GM03348 (cell line): Measurements from ENCODE around the gene CYP19A1.

ENCODE experiments used
- DNase-seq: peaks from one replicate; pipeline ENCODE4 v3.0.0; 2012; ENCODE audit warnings: low spot score

Gene CYP19A1

DNA sequence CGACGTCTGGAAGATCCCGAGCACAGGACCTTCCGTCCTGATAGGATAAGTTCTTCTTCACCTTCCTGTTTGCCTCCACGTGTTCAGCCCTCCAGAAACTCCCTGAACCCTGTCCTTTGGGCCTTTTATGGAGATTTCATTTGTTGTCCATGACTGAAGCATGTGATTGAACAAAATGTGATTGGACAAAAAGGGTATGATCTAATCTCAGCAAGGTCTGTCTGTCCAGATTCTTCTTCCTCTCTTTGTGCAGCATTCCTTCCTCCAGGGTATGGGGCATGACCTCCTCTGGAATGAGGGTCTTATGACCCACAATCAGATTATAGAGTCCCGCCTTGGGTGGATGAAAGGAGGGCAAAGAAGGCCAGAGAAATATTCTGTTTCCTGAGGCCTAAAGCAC, at the start of gene CYP19A1:
Gene CYP19A1 (minus strand): TSS at position 101 of the 400 bp plus-strand sequence. CDS start 95,684 bp downstream, outside the sequence.
- DNase-seq: no peak

DNA sequence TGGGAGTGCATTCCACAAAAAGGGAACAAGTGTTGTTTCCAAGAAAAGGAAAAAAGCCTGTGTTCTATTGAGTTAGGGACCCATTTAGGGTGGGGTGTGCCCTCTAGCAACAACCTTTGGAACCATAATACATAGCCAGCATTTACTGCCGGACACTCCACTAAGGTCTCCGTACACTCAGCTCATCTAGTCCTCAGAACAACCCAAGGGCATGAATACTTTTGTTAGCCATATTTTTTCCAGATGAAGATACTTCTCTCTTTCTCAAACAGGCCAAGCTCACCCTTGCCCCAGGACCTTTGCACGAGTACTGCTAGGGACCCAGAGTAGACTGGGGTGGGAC, 49.3 kb upstream of the CYP19A1 start:
- no peak for DNase-seq

DNA sequence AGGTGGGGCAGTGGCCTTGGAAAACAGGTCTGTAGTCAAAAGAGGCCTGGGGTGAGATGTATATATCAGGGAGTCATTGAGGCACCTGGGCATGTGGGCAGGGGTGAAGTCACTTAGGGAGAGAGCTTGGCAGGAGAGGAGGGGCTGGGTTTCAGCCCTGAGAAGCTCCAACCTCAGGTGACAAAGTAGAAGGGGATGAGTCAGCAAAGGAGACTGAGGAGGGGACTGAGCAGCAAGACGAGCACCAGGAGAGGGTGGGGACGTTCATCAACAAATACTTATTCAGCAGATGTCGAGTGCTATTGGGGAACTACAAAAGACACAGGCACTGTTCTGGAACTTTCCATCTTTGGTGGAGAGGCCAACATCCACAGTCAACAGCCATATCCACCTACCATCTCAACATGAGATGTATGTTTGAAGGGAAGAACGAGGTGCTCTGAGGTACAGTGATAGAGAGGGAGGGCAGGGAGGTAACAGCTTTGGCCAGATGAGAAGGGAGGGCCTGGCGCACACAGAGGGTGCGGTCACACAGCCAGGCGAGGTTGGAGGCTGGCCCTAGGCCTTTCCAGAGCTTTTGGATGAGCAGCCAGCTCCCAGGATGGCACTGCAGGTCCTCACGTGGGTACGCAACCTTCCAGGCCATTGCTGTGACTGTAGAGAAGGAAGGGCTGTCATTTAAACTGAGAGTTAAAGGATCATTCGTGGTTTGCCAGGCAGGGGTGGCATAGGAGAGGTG, 48.7 kb upstream of the CYP19A1 start:
- DNase-seq: no peak

DNA sequence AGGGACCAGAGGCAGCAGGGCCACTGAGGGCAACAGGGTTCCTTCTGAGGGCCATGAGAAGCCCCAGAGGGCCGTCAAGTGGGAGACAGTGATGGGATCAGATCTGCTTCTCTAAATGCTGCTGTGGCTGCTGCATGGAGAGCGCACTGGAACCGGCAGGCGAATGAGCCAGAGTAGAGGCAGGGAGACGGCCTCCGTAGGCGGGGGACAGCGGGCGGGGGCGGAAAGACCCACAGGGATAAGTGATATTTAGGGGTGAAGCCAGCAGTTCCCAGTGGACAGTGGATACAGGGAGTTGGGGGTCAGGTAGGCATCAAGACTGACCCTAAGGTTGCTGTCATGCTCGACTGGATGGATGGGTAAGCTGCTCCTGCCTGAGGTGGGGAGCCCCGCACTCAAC, 48.1 kb upstream of the CYP19A1 start:
- no peak for DNase-seq

DNA sequence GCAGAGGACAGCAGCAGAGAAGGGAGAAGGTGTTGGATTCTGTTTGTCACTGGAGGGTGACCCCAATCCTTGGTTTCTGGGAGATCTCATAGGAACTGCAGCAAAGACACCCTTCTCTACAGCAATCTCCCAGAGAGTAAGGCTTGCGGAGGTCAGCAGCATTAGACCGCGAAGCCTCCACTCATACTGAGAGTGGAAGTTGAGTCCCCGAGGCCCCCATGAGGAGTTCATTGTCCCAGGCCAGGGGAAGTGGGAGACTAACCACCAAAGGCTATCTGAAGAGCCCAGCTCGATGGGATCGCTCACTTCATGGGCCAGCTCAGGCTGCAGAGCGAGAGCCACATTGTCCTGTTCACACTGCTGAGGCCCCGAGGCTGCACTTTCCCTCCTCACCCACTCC, 47.6 kb upstream of the CYP19A1 start:
- DNase-seq: no peak

DNA sequence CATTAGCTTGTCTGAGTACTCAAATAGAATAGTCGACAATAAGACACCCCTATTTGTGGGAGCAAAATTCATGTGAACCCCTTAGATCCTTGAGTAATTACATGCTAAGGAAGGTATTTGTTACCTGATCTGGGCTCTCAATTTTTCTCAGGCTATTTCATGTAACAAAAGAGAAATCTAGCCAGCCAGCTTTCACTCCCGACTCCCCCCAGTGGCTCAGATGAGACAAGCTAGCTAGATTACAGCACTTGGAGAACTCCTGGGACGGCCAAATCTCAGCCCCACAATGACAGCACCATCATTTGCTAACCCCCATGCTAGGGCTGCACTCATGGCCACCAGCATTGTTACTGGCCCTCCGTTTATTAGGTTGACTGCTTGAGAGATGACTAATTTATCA, 44.4 kb upstream of the CYP19A1 start:
- peak; percentile 83 for DNase-seq

DNA sequence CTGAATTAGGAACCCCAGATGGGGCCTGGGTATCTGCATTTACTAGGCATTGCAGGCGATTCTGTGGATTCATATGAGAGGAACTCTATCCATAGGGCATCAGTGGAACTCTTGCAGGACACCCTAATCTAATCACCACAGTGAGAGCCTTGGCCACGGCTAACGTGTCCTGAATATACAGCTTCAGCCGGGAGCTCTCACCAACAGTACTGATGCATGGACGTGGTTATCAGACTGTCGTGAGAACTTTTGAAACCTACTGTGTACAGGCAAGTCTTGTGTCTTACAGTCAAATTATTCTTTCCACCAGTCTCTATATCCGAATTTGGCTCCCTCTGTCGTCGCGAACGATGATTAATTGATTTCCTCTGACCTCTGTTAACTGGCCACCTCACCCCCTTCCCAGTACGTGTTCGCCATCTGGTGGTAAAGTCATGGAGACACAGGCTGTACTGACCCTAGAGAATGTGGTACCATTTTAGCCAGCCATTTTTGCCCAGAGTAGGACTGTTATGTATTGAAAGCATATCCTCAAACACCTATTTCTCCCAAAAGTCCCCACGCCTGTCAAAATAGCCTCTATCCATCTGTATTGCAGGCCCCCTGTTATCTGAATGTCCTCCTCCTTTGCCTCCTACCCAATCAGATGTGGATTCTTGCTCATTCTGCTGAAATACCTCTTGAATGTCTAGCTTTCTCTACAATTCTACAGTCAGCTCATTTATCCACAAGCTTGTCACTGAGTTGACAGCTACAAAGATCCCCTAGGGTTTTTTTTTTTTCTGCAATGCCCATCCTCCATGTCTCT, 42.8 kb upstream of the CYP19A1 start:
- DNase-seq: peak; percentile 88

DNA sequence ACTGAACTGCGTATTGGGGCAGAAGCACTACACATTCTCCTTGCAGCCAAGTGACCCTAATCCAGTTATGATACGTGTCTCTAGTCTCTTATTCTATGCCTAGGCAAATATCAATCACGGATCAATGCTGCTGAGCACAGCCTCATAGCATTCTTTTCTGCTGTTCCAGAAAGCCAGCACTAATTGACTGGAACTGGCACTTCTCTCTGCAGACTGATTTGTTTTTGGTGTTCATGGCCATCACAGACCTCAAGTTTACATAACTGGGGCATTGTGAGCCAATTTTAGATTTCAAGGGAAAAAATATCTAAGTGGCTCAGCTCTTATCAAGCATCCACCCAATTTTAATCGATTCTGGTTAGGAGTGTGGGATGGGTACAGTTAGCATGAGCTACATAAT, 41.0 kb upstream of the CYP19A1 start:
- no peak for DNase-seq

DNA sequence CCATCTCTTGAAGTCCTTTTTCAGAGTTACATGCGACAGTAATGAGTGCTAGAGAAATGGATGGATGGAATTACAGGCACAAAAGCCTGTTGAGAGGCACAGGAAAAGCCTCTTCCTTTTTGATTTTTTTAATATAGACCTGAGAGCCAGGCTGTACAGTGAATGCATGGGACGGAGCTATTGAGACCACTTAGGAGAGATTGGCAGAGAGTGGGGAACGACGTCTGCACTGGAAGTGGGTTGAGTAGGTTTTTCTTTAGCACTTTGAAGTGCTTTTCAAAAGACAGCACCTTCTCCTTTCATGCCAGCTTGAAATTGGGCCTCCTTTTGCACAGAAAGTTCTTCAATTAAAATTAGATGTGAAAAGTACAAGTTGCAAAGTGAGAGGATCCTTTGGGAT, 40.0 kb upstream of the CYP19A1 start:
- no peak for DNase-seq

DNA sequence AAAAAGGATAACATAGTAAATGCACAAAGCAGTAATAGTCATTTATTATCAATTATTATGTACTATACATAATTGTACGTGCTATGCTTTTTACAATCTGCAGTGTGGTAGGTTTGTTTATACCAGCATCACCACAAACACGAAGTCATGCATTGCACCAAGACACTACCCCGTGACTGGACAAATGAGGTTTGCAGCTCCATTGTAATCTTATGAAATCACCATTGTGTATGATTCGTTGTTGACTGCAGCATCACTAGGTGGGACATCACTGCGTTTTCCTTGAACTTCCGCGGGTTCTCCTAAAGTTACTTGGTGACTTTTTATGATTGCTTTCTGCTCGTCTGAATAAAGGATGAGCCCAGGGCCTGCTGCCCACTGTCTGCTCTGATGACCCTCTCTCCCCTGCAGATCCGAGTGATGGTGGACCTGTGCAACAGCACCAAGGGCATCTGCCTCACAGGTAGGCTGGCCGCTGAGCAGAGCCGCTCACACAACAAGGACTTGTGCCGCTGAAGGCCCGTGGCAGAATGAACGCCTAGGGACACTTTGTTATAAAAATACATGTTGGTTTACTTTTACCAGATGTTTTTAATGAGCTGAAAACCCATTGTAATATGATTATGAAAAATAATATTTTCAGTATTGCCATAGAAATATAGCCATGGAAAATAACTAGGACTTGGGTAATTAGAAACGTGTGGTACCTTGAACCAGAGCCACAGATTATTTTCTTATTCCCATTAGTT, 38.8 kb upstream of the CYP19A1 start:
- DNase-seq: peak; percentile 52

DNA sequence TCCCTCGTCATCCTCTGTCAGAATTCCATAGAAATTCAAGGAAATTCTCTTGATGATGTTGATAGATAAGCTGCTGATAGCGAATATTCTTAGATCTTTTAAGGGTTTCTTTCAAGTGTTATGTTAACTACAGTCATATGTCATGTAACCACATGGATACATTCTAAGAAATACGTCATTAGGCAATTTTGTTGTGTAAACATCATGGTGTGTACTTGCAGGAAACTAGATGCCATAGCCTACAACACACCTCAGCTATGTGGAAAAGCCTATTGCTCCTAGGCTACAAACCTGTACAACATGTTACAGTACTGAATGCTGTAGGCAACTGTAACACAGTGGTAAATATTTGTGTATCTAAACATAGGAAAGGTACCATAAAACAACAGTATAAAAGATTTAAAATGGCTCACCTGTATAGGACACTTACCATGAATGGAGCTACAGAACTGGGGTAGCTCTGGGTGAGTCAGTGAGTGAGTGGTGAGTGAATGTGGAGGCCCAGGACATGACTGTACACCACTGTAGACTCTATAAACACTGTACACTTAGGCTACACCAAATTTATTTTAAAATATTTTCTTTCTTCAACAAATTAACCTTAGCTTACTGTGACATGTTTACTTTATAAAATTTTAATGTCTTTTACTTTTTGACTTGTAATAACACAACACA, 37.7 kb upstream of the CYP19A1 start:
- DNase-seq: no peak

DNA sequence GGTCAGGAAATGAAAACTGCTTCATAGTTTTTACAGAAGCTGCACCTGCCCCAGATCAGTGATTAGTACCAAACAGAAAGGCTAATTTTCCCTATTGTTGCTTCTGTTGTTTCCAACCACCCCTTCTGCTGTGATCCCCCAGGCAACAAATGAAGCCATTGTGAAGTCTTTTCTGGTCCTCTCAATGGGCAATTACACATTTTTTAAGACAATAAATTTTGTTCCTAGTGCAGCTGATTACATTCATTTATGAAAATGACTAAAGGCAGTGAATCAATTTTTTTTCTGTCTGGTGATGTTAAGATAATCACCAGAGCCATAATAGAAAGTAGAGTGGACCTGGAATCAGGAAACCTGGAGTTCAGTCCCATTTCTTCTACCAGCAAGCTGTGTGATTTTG, 35.7 kb upstream of the CYP19A1 start:
- no peak for DNase-seq

DNA sequence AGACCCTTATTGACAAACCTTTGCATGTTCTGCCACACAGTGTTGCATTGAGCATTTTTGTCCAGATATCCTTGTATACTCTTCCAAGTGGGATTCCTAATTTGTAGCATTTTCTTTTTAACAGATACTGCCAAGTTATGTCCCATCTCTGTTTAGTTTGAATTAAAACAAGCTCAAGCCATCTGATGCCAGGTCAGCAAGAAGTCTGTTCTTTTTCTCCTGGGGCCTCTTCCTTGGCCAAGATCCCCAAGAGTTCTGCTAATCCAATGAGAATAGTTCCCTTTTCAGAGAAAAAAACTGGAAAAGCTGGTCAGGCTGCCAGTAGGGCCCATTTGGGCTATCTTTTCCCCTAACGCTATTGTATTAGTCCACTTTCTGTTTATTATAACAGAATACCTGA, 32.9 kb upstream of the CYP19A1 start:
- no peak for DNase-seq

DNA sequence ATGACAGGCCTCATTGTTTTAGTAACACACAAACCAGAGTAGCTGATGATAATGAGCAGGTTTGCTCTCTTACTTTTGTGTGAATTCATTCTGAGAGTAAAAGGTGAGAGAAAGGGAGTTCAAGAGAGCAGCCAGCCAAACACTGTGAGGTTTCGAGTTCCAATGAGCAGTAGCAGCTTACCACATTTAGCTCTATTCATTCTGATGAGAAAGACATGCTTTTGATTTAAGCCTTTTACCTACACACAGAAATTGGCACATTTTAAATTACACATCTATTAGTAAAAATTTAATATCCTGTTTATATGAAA, 31.0 kb upstream of the CYP19A1 start:
- no peak for DNase-seq

DNA sequence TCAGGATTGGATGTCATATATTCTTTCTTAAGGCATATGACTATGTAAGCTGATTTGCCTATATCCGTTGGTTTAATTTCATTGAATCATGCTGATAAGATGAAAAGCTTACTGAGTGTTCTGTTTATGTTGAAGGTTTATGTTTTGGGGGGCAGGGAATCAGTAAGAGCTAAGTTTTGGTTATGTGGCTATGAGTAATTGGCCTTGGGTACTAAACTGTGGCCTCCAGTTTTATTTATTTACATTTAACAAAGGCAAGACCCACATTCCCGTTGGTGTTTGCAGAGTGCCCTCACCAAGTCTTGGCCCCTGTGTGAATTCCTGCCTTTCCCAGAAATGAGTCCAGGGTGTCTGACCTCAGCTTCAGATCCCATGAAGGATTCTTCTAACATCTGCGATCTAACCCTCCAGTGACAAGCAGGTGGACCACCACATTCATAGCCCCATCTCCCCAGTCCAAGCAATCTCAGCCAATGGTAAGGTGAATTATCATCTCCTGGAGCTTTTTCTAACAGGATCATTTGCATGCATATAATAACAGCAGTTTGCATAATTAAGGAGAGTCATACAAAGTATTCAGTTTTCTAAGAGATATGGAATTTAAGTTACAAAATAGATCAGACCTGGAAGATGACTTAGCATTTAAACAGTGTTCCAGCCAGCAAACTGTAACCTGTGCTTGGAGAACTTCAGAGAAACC, 30.5 kb upstream of the CYP19A1 start:
- DNase-seq: peak; percentile 19

DNA sequence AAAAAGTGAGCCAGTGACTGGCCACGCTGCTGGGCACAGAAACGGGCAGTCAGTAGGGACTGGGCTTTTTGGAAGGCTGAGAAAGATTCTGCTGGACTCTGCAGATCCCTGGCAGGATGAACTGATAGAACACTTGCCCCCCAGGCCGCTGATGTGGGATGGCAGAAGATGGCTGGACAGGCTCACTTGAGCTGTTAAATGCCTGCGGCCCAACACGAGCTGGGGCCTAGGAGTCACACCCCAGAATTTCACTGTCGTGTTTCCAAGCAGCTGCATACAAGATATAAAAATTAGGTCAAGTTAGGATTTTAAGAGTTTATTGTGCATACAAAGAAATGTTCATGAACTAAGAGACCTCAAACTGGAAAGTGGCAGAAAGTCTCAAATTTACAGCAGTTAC, 29.9 kb upstream of the CYP19A1 start:
- no peak for DNase-seq

DNA sequence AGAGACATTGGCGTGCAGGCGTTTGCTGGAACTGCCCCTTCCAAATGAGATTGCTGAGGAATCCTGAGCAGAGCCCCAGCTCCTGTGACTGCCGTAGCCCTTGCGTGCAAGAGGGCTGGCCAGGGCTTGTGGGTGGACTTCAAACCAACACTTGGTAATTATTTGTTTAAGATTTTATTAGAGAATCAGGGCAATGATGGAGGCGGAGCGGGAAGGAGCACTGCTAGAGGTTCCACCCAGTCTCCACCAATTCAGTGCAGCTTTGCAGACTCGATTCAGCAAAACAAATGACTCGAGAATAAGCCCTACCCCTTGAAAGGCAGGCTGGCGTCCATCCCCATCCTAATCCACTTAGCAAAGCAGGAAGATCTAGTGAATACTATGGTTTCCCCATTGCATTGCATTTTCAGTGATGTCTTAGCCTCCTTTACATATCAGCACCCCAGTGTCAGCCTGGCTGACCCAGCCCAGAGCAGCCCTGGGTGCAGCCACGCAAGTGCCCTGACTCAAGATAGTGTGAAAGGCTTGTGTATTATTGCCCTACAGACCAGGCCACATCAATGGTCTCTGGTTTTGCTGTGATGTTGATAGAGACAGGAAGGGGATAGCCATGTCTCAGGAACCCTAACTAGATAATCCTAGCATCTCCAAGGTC, 29.1 kb upstream of the CYP19A1 start:
- DNase-seq: peak; percentile 52

DNA sequence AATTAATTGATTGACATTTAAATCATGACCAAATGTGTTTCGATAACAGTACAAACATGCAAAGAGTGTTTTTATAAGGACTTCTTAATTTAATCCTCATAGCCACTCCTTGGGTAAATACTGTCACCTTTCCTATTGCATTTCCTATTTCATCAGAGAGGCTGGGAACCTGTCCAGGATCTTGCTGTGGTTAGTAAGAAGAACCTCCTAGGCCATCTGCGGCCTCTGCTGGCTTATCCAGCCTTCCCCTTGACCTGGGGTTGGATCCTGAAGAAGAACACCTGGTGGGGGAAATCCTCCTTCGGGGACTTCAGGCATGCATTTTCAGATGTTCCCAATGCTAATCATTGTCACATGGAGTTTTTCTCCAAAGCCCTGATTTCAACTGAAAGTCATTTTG, 28.5 kb upstream of the CYP19A1 start:
- DNase-seq: peak; percentile 57

DNA sequence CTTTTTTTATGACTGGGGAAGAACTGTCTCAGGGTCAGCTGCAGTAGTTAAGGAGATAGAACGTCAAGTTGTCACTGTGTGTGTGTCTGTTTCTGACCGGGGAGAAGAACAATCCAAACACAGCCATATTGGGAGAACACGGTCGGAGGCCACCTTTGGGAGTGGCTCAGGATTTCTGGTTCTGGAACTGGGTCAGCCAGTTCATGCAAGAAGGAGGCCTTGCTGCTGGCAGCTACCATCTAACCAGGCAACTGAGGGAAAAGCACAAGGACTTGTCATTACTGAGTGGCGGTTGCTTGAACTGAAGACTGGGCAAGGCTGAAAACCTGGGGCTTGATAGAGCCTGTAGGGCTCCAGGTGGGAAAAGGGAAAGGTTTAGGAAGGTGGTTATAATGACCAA, 27.7 kb upstream of the CYP19A1 start:
- no peak for DNase-seq

DNA sequence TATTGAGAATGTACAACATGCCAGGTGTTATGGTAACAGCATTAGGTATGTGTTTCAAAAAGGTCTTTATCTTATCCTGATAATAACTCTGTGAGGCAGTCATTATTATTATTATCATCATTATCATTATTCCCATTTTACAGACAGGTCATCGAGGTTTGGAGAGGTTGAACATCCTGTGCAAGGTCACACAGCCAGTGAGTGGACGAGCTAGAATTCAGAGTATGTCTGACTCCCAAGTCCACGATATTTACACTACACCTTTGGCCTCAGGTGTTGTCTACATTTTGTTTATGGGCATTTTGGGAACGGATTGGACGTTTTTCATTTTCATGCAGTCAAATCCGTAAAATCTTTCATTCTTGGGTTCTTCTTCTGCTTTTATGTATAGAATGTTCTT, 27.0 kb upstream of the CYP19A1 start:
- no peak for DNase-seq

DNA sequence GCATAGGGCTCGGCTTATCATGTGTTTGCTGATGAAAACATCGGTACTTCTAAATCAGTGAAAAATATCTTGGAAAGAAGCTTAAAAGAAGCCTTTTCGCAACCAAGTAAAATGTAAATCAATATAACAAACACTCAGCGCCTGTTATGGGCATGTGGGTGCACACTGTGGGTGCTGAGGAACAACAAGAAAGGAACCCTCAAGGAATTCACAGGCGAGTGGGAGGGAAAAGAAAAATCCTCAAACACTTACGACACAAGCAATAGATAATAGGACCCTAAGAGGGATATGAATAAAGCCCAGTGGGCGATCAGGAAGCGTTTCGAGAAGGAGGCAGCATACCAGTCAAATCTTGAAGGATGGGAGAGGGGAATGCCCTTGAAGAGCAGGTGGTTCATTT, 25.0 kb upstream of the CYP19A1 start:
- no peak for DNase-seq
